ENCODE data around the gene PAFAH1B2.

GRCh38 chr11:117099696-117100095, 44.4 kb upstream of the PAFAH1B2 start:
- TF ChIP-seq POLR2A (IDR thresholded peaks at IDR 0.05) (no peak), CTCF (IDR thresholded peaks at IDR 0.05 in 4 of 5, conservative IDR thresholded peaks at IDR 0.05 in 1 of 5) (no peak)
